ENCODE measurements around the gene CFAP46.

DNA sequence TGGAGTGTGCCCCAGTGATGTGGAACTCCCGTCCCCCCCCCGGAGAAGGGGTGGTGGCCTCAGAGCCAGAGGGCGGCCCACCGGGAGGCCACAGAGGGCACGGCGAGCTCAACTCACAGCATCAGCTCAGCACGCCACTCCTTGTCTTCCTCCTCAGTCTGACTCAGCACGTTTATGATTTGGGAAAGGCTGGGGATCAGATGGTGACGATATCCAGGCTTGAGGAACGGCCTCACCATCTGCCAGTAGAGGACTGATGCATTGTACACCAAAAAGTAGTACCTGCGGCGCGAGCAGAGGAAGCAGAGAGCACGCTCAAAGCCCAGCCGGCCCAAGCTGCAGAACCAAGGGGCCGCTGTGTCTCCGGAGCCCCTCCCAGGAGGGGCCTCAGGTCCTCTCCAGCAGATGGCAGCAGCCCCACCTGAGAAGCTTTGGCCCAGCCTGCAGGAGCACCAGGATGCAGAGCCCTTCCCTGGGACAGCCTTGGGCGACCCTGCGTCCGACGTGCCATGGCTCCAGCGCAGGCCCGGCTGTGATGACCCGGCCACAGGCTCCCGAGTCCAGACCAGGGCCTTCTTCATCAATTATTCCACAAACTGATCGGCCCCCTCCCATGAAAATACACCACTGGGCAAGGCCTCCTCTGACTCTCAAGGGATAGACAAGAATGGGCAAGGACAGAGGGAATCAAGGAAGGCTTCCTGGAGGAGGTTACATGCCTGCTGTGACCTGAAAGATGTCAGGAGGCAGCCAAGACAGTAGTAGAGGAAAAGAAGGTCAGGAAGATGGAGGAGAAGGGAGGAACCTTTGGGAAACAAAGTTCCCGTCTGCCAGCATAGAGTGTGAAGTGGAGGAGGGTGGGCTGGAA lies 3.7 kb downstream of the CFAP46 start:
- TF ChIP-seq, protein P1, sequence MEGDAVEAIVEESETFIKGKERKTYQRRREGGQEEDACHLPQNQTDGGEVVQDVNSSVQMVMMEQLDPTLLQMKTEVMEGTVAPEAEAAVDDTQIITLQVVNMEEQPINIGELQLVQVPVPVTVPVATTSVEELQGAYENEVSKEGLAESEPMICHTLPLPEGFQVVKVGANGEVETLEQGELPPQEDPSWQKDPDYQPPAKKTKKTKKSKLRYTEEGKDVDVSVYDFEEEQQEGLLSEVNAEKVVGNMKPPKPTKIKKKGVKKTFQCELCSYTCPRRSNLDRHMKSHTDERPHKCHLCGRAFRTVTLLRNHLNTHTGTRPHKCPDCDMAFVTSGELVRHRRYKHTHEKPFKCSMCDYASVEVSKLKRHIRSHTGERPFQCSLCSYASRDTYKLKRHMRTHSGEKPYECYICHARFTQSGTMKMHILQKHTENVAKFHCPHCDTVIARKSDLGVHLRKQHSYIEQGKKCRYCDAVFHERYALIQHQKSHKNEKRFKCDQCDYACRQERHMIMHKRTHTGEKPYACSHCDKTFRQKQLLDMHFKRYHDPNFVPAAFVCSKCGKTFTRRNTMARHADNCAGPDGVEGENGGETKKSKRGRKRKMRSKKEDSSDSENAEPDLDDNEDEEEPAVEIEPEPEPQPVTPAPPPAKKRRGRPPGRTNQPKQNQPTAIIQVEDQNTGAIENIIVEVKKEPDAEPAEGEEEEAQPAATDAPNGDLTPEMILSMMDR (IDR thresholded peaks at IDR 0.05): peak; percentile 87
- TF ChIP-seq POLR2AphosphoS5 (IDR thresholded peaks at IDR 0.05; ENCODE audit: low read depth, low read length) (no peak), TCF7L2 (IDR thresholded peaks at IDR 0.05; ENCODE audit: low read depth, low read length) (no peak)

Data from Panc1 (cell line).